HepG2 (cell line): ENCODE measurements around the gene PDE9A.

Experiments used
- ARHGAP35 ChIP-seq: sonication (generic); formaldehyde crosslinking; IDR thresholded peaks from 2 replicates; pipeline ENCODE4 v1.9.0; 2022; ENCODE audit warnings: mild to moderate bottlenecking, inconsistent platforms, moderate library complexity, missing genetic modification reagents, borderline replicate concordance
- CTCF ChIP-seq: sonication (generic); formaldehyde crosslinking; IDR thresholded peaks from 2 replicates; pipeline ENCODE4 v1.5.0; 2020; ENCODE audit warnings: mild to moderate bottlenecking, missing genetic modification reagents, moderate library complexity
- E2F5 ChIP-seq: sonication (generic); formaldehyde crosslinking; conservative IDR thresholded peaks from 2 replicates; pipeline ENCODE4 v1.4.0; 2020; ENCODE audit warnings: missing genetic modification reagents
- EZH2 ChIP-seq: conservative IDR thresholded peaks from 2 replicates; pipeline ENCODE4 v1.6.1; 2012; ENCODE audit warnings: mild to moderate bottlenecking, low read depth, low read length, moderate library complexity
- KAT2B ChIP-seq: fragments of 150-350 bp; IDR thresholded peaks from 2 replicates; pipeline ENCODE4 v1.6.1; 2014; ENCODE audit warnings: low read depth, low read length, borderline replicate concordance
- MEF2D ChIP-seq: sonication (generic); formaldehyde crosslinking; IDR thresholded peaks from 2 replicates; pipeline ENCODE4 v1.5.1; 2020; ENCODE audit warnings: mild to moderate bottlenecking, missing genetic modification reagents
- MEIS2 ChIP-seq: sonication (generic); formaldehyde crosslinking; IDR thresholded peaks from 2 replicates; pipeline ENCODE4 v1.9.0; 2021; ENCODE audit warnings: mild to moderate bottlenecking, missing genetic modification reagents
- NFYB ChIP-seq: sonication (generic); formaldehyde crosslinking; IDR thresholded peaks from 2 replicates; pipeline ENCODE4 v1.4.0; 2020; ENCODE audit warnings: missing genetic modification reagents
- NR3C1 ChIP-seq: sonication (generic); formaldehyde crosslinking; IDR thresholded peaks from 2 replicates; pipeline ENCODE4 v1.4.0; 2020; ENCODE audit warnings: missing genetic modification reagents
- SMARCC2 ChIP-seq: fragments of 450-650 bp; IDR thresholded peaks from 2 replicates; pipeline ENCODE4 v1.6.1; 2017; ENCODE audit warnings: antibody characterized with exemption, mild to moderate bottlenecking
- SSRP1 ChIP-seq: IDR thresholded peaks from 2 replicates; pipeline ENCODE4 v1.6.1; 2016; ENCODE audit warnings: control low read depth
- ZNF276 ChIP-seq: sonication (generic); formaldehyde crosslinking; IDR thresholded peaks from 2 replicates; pipeline ENCODE4 v1.4.0; 2020; ENCODE audit warnings: mild to moderate bottlenecking, low read depth, missing genetic modification reagents
- ZNF44 ChIP-seq: sonication (generic); formaldehyde crosslinking; IDR thresholded peaks from 2 replicates; pipeline ENCODE4 v1.5.1; 2020; ENCODE audit warnings: mild to moderate bottlenecking, missing genetic modification reagents
- TF ChIP-seq, protein P1 (sequence below): sonication (generic); formaldehyde crosslinking; IDR thresholded peaks from 2 replicates; pipeline ENCODE4 v1.5.0; 2020; ENCODE audit warnings: missing genetic modification reagents

- no peak for TF ChIP-seq SSRP1 (CRISPR knock-in tag)
- TF ChIP-seq ZNF276 (CRISPR knock-in tag): no peak
- no peak for TF ChIP-seq ARHGAP35 (CRISPR knock-in tag)
- no peak for TF ChIP-seq NFYB (CRISPR knock-in tag)
- peak; percentile 52 for TF ChIP-seq CTCF (CRISPR knock-in tag)
- no peak for TF ChIP-seq ZNF44
- TF ChIP-seq MEIS2 (CRISPR knock-in tag): no peak
- no peak for TF ChIP-seq KAT2B
- no peak for TF ChIP-seq EZH2
- no peak for TF ChIP-seq NR3C1 (CRISPR knock-in tag)
- TF ChIP-seq, protein P1, sequence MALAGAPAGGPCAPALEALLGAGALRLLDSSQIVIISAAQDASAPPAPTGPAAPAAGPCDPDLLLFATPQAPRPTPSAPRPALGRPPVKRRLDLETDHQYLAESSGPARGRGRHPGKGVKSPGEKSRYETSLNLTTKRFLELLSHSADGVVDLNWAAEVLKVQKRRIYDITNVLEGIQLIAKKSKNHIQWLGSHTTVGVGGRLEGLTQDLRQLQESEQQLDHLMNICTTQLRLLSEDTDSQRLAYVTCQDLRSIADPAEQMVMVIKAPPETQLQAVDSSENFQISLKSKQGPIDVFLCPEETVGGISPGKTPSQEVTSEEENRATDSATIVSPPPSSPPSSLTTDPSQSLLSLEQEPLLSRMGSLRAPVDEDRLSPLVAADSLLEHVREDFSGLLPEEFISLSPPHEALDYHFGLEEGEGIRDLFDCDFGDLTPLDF (CRISPR knock-in tag): no peak
- no peak for TF ChIP-seq MEF2D
- no peak for TF ChIP-seq E2F5 (CRISPR knock-in tag)
- TF ChIP-seq SMARCC2: no peak
Observed at GRCh38 chr21:42688841-42689371, 35.5 kb downstream of the PDE9A start.
